Brain microvascular endothelial cell (primary cell): Measurements from ENCODE around the gene VAV2.

ENCODE experiments used
- DNase-seq: peaks from one replicate; pipeline ENCODE4 v3.0.0-alpha.2; 2020
- H3K27ac ChIP-seq: fragments of 250-450 bp; sonication (Bioruptor Pico); 2 replicates; pipeline ENCODE4 v1.5.1; 2020; ENCODE audit warnings: mild to moderate bottlenecking, moderate library complexity
- H3K27me3 ChIP-seq: fragments of 250-450 bp; sonication (Bioruptor Pico); replicated peaks from 2 replicates; pipeline ENCODE4 v1.5.1; 2020; ENCODE audit warnings: mild to moderate bottlenecking
- H3K36me3 ChIP-seq: fragments of 250-450 bp; sonication (Bioruptor Pico); replicated peaks from 2 replicates; pipeline ENCODE4 v1.5.1; 2020; ENCODE audit warnings: mild to moderate bottlenecking
- H3K4me3 ChIP-seq: 2 replicates; pipeline ENCODE4 v1.5.1; 2011; ENCODE audit warnings: low read depth, mild to moderate bottlenecking, control low read depth, low read length, moderate library complexity
- CTCF ChIP-seq: IDR thresholded peaks from 2 replicates; pipeline ENCODE4 v1.5.1; 2011; ENCODE audit warnings: low read depth, mild to moderate bottlenecking, moderate library complexity, low read length, control low read depth, inconsistent platforms; ENCODE audit errors: missing control alignments
- in situ Hi-C: cut with HindIII; loops from 2 replicates; pipeline ENCODE4 v1.10.0; 2017; ENCODE audit warnings: low sequenced_read_pairs, low pct_ligation_motif_present

VAV2 gene

GRCh38 chr9:133943781-133944745, 48.1 kb downstream of the VAV2 start:
- Histone ChIP-seq H3K27ac (no peak overlapping the region), H3K27me3 (no peaks in the 10 kb centered on the region), H3K4me3 (no peak overlapping the region), H3K36me3 (no peaks in the 10 kb centered on the region)
- in situ Hi-C loops = no loop called here
- DNase-seq = no peak
- TF ChIP-seq CTCF = no peak

- TF ChIP-seq CTCF = no peak
- Histone ChIP-seq H3K27me3 (no peaks in the 10 kb centered on the region), H3K27ac (no peak overlapping the region), H3K4me3 (no peak overlapping the region), H3K36me3 (peaks cover 4% of the 10 kb centered on the region)
- in situ Hi-C loops = no loop called here
- no peak for DNase-seq
Measured at GRCh38 chr9:133943036-133943780, 48.9 kb downstream of the VAV2 start.

- no peaks in the 10 kb centered on the region for H3K27me3 ChIP-seq
- no peak overlapping the region for H3K27ac ChIP-seq
- peaks cover 6% of the 10 kb centered on the region for H3K36me3 ChIP-seq
- in situ Hi-C loops = no loop called here
- no peak overlapping the region for H3K4me3 ChIP-seq
- no peak for TF ChIP-seq CTCF
- no peak for DNase-seq
Measured at GRCh38 chr9:133942206-133942975, 49.7 kb downstream of the VAV2 start.

GRCh38 chr9:133939845-133940244, 52.3 kb downstream of the VAV2 start:
- no peak for TF ChIP-seq CTCF
- DNase-seq = no peak
- H3K27ac ChIP-seq = no peak overlapping the region
- no peak overlapping the region for H3K4me3 ChIP-seq
- no peaks in the 10 kb centered on the region for H3K27me3 ChIP-seq
- peaks cover 6% of the 10 kb centered on the region for H3K36me3 ChIP-seq
- in situ Hi-C loops = no loop called here

- Histone ChIP-seq H3K4me3 (no peak overlapping the region), H3K36me3 (peaks cover 6% of the 10 kb centered on the region), H3K27me3 (no peaks in the 10 kb centered on the region), H3K27ac (no peak overlapping the region)
- in situ Hi-C loops = no loop called here
- no peak for DNase-seq
- no peak for TF ChIP-seq CTCF
Measured at GRCh38 chr9:133939171-133939785, 52.8 kb downstream of the VAV2 start.
